Activated CD8-positive, alpha-beta T cell treated with anti-CD3 and anti-CD28 coated beads, Interleukin-2, amount 10 ng/mL, durations not matched to agents 7 days and 5 days (primary cell): Measurements from ENCODE around the gene RSPO1. TPM values are rescaled to one million over a fixed set of nuclear protein-coding genes. Genes with fewer than 3 reads are reported as not detected.
A peak's percentile ranks its signal among the peaks of the same experiment; 100 is the strongest.
"Not testable (repeated sequence)": the region's sequence is repeated elsewhere in the genome, so short reads cannot be mapped to it uniquely, and the experiment has no call there.

Experiments
- ATAC-seq: fragments of 150-1000 bp; cut with Tn5 transposase; one replicate; pipeline ENCODE4 v1.10.0; 2021; ENCODE audit warnings: moderate library complexity
- CTCF ChIA-PET: fragments of 350-600 bp; sonication (Branson Sonifier 250); formaldehyde crosslinking; loops from one replicate; lab custom pipeline; 2021; ENCODE audit warnings: antibody characterized with exemption; lab: Charles Lee
- POLR2A ChIA-PET: fragments of 350-600 bp; sonication (Branson Sonifier 250); formaldehyde crosslinking; loops from one replicate; lab custom pipeline; 2021; ENCODE audit warnings: antibody characterized with exemption; lab: Charles Lee
- DNase-seq: peaks from one replicate; pipeline ENCODE4 v3.0.0-alpha.2; 2020
- H3K27ac Mint-ChIP-seq: one replicate; pipeline ENCODE4 v1.8.0; 2021; ENCODE audit warnings: mild to moderate bottlenecking, mixed read lengths
- H3K27me3 Mint-ChIP-seq: one replicate; pipeline ENCODE4 v1.8.0; 2021; ENCODE audit warnings: low read depth, mixed read lengths
- H3K36me3 Mint-ChIP-seq: one replicate; pipeline ENCODE4 v1.8.0; 2021; ENCODE audit warnings: low read depth, mixed read lengths
- H3K4me1 Mint-ChIP-seq: one replicate; pipeline ENCODE4 v1.8.0; 2021; ENCODE audit warnings: low read depth, mixed read lengths
- H3K4me3 Mint-ChIP-seq: one replicate; pipeline ENCODE4 v1.8.0; 2021; ENCODE audit warnings: mild to moderate bottlenecking, mixed read lengths
- H3K9me3 Mint-ChIP-seq: one replicate; pipeline ENCODE4 v1.8.0; 2022; ENCODE audit warnings: mixed read lengths; ENCODE audit not compliant: insufficient read depth
- total RNA-seq, 2 experiments: library from RNA; stranded (reverse); gene quantifications; one replicate each; pipeline ENCODE4 v1.2.3, GENCODE V29; 2021

The RSPO1 gene, protein sequence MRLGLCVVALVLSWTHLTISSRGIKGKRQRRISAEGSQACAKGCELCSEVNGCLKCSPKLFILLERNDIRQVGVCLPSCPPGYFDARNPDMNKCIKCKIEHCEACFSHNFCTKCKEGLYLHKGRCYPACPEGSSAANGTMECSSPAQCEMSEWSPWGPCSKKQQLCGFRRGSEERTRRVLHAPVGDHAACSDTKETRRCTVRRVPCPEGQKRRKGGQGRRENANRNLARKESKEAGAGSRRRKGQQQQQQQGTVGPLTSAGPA
- total RNA-seq: not detected

DNA sequence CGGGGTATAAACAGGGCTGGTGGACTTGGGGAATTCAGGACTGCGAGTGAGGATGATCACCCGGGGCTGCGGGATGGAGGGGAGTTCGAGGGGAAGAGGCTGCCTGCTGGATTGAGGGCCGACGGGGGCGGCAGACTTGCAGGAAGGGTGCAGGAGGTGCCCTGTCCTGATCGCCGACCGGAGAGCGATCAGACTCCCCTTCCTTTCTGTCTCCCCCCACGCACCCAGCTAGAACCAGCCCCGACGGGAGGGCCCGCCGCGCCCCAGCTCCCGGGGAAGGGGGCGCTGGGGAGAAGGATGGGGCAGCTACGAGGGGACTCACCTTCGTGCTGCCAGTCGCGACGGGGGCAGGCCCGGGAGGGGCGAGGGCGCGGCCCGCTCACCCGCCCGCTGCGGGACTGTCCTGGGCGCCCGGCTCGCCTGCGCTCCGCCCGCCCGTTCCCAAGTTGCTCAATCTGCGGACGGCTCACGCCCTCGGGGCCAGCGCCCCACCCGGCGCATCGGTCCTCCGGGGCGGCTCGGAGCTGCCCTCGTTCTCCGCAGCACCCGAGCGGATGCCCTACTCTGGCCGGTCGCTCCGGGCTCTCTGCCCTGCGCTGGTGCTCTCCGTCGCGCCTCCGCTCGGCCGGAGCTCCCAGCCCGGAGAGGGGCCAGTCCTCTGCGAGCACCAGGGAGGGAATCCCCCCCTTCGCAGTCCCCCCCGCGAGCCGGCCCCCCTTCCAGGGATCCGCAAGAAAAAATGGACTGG is at the start of gene RSPO1:
RSPO1 (minus strand) TSS at position 649 of the 748 bp plus-strand sequence. CDS start 5,231 bp downstream, outside the sequence.
- peak; percentile 31 for ATAC-seq
- ChIA-PET CTCF (no interaction called here), POLR2A (interaction anchor here (0.5 kb wide), 1 partner anchor 13 kb away, joined by 3 read pairs; no protein-coding TSS in a partner anchor)
- no peaks in the 10 kb centered on the region for H3K36me3 Mint-ChIP-seq
- DNase-seq: no peak
- H3K9me3 Mint-ChIP-seq: no peaks in the 10 kb centered on the region
- H3K27ac Mint-ChIP-seq: no peak within 1 kb of the TSS
- H3K27me3 Mint-ChIP-seq: peaks cover 70% of the 10 kb centered on the region
- no peaks in the 10 kb centered on the region for H3K4me1 Mint-ChIP-seq
- H3K4me3 Mint-ChIP-seq: no peak within 1 kb of the TSS

DNA sequence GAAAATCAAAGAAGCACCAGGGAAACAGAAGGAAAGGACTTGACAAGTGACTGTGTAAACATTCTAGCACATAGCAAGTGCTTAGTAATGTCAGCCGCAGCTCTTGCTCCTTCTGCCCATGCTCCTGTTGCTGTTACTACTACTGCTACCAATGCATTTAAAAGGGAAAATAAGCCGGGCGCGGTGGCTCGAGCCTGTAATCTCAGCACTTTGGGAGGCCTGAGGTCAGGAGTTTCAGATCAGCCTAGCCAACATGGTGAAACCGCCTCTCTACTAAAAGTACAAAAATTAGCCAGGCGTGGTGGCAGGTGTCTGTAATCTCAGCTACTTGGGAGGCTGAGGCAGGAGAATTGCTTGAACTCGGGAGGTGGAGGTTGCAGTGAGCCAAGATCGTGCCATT is 49.5 kb upstream of the RSPO1 start:
- H3K4me3 Mint-ChIP-seq, H3K27ac Mint-ChIP-seq, DNase-seq, H3K27me3 Mint-ChIP-seq, ATAC-seq, H3K9me3 Mint-ChIP-seq: not testable (repeated sequence)
- POLR2A ChIA-PET: interaction anchor here (0.9 kb wide), 1 partner anchor 9 kb away, joined by 3 read pairs; no protein-coding TSS in a partner anchor
- H3K4me1 Mint-ChIP-seq: peaks cover 14% of the 10 kb centered on the region
- CTCF ChIA-PET: interaction anchor here (1.0 to 9.0 kb wide), 10 partner anchors 8 to 229 kb away, joined by 3 to 196 read pairs (median 11); partner anchors contain the start of genes CDCA8 and MEAF6
- H3K36me3 Mint-ChIP-seq: peaks cover 46% of the 10 kb centered on the region

- H3K36me3 Mint-ChIP-seq: peaks cover 39% of the 10 kb centered on the region
- peaks cover 18% of the 10 kb centered on the region for H3K27me3 Mint-ChIP-seq
- DNase-seq (peak; percentile 86), ATAC-seq (peak; percentile 61)
- no peak overlapping the region for H3K4me3 Mint-ChIP-seq
- POLR2A ChIA-PET: interaction anchor here (0.7 to 1.1 kb wide), 3 partner anchors 46 to 168 kb away, joined by 3 to 4 read pairs (median 3); partner anchors contain the start of gene MEAF6
- H3K27ac Mint-ChIP-seq: no peak overlapping the region
- peaks cover 3% of the 10 kb centered on the region for H3K4me1 Mint-ChIP-seq
- no peaks in the 10 kb centered on the region for H3K9me3 Mint-ChIP-seq
- CTCF ChIA-PET: interaction anchor here (0.7 to 9.0 kb wide), 37 partner anchors 9 to 227 kb away, joined by 3 to 196 read pairs (median 5); partner anchors contain the start of genes CDCA8, DNALI1, GNL2 and MEAF6
Measured at GRCh38 chr1:37682334-37682987, 47.8 kb upstream of the RSPO1 start.

DNA sequence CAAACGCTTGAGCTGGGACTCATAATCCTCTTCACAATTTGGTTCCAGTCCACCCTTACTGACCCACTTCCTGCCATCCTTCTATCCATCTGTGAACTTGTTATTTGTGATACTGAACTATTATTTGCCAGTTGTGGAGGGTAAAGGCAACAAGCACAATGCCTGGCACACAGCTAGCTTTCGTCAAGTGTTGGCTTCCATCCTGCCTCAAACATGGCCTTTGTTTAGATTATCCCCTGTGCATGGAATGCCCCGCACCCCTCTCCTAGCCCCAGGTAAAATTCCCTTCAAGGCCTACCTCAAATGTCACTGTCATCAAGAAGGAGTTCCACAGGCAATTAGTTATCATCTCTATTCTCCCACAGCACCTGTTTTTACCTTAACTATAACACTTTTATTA is 46.2 kb upstream of the RSPO1 start:
- ATAC-seq (no peak), DNase-seq (no peak)
- H3K9me3 Mint-ChIP-seq: no peaks in the 10 kb centered on the region
- peaks cover 33% of the 10 kb centered on the region for H3K36me3 Mint-ChIP-seq
- H3K4me3 Mint-ChIP-seq: no peak overlapping the region
- no peak overlapping the region for H3K27ac Mint-ChIP-seq
- H3K27me3 Mint-ChIP-seq: peaks cover 34% of the 10 kb centered on the region
- H3K4me1 Mint-ChIP-seq: peaks cover 3% of the 10 kb centered on the region
- ChIA-PET CTCF (interaction anchor here (0.7 to 9.0 kb wide), 25 partner anchors 8 to 227 kb away, joined by 3 to 196 read pairs (median 6); partner anchors contain the start of genes CDCA8, DNALI1, GNL2 and MEAF6), POLR2A (interaction anchor here (0.6 kb wide), 1 partner anchor 25 kb away, joined by 4 read pairs; no protein-coding TSS in a partner anchor)

DNA sequence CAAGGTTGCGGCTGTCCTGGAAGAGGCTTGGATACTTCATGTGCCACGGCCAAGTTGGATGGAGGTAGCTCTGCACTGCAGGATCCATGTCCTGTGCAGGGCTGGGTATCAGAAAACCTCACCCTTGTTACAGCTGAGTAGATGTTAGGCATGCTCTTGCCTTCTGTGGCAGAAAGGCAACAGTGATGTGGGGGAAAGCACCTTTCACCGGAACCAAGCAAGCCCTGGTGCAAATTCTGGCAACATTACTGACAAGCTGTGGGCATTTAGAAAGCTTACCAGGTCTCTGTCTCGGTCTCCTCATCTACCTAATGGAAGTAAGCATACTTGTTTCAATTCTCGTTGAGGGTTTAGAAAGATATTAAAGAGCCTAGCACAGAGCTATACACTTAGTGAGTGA is 43.1 kb upstream of the RSPO1 start:
- no peak overlapping the region for H3K27ac Mint-ChIP-seq
- peaks cover 15% of the 10 kb centered on the region for H3K4me1 Mint-ChIP-seq
- ATAC-seq: no peak
- DNase-seq: no peak
- H3K4me3 Mint-ChIP-seq: no peak overlapping the region
- no peaks in the 10 kb centered on the region for H3K9me3 Mint-ChIP-seq
- POLR2A ChIA-PET: interaction anchor here (0.6 kb wide), 1 partner anchor 204 kb away, joined by 4 read pairs; no protein-coding TSS in a partner anchor
- H3K27me3 Mint-ChIP-seq: peaks cover 45% of the 10 kb centered on the region
- H3K36me3 Mint-ChIP-seq: peaks cover 13% of the 10 kb centered on the region
- CTCF ChIA-PET: interaction anchor here (1.0 to 9.0 kb wide), 2 partner anchors 75 to 190 kb away, joined by 3 to 196 read pairs; no protein-coding TSS in a partner anchor

DNA sequence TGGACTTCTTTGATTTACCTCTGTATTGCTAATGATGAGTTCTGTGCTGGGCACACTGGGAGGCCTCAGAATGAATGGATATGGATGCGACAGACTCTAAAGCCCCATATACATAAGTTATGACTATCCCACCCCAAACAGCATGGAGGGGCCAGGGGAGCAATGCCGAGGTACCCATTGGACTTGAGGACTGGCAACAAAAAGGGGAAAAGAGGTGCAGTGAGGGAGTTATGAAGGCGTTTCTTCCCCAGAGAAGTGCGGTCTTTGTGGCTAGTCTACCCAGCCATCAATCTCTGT is 42.4 kb upstream of the RSPO1 start:
- POLR2A ChIA-PET: no interaction called here

DNA sequence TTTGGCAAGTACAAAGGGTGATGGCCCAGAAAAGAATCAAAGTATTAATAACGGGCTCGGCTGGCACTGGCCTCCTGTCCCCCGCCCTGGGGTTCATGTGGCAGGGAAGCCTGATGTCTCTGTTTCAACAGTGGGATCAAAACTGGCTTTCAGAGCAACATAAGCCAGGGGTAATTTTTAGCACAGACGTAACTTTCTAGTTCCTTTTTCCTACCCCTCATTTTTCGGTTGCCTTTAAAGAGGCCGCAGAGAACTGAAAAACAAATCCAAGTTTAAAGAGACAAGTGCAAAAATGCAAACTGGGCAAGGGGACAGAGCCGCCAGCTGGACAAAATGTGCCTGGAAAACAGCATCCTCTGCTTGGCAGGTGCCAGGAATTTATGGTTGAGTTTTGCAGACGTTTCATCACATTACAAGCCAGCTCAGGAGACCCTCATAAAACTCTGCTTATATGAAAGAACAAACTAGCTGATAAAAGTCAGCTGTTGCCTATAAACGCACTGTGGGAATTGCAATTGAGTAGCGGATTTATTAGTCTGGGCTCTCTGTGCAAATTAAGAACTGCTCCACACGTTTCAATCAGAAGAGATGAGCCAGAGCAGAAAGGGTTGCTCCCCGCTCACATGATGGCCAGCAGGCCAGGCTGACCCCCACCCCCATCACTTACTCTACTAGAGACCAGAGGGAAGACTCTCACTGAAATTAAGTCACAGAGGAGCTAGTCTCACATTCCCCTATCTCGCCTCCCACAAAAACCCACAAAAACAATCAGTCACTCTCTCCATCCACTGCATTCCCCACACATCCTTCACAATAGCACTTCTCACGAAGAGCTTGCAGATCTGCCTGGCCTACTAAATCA is 41.8 kb upstream of the RSPO1 start:
- CTCF ChIA-PET: interaction anchor here (0.8 to 1.4 kb wide), 2 partner anchors 74 to 222 kb away, joined by 3 to 4 read pairs; no protein-coding TSS in a partner anchor
- no peak for DNase-seq
- POLR2A ChIA-PET: no interaction called here
- H3K4me1 Mint-ChIP-seq: peaks cover 14% of the 10 kb centered on the region
- H3K27me3 Mint-ChIP-seq: peaks cover 56% of the 10 kb centered on the region
- H3K9me3 Mint-ChIP-seq: no peaks in the 10 kb centered on the region
- no peak for ATAC-seq
- H3K27ac Mint-ChIP-seq: no peak overlapping the region
- peaks cover 6% of the 10 kb centered on the region for H3K36me3 Mint-ChIP-seq
- no peak overlapping the region for H3K4me3 Mint-ChIP-seq

More for the DNA sequence above, 42.4 kb upstream of the RSPO1 start:
- H3K4me1 Mint-ChIP-seq: peaks cover 14% of the 10 kb centered on the region
- no peak for DNase-seq
- H3K27ac Mint-ChIP-seq: no peak overlapping the region
- ATAC-seq: no peak
- CTCF ChIA-PET: no interaction called here
- H3K36me3 Mint-ChIP-seq: peaks cover 6% of the 10 kb centered on the region
- peaks cover 52% of the 10 kb centered on the region for H3K27me3 Mint-ChIP-seq
- H3K9me3 Mint-ChIP-seq: no peaks in the 10 kb centered on the region
- H3K4me3 Mint-ChIP-seq: no peak overlapping the region

DNA sequence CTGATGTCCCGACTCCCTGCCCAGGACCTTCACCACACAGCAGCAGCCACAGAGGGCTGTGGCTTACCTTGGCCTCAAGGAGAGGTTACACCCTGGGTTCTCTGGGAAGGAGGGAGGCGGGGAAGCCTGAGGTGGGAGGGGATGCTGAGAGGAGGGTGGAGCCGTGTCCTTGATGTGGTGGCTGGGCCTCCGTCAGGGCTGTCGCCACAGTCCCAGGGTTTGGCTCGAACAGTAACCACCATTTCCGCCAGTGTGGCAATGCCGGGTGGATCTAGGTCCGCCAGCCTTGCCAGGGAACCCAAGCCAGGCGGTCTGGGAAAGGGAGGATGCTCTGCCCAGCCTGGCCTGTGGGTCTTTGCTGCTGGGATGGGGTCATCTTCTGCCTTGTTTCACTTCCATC is 39.2 kb upstream of the RSPO1 start:
- CTCF ChIA-PET: interaction anchor here (0.9 to 5.1 kb wide), 5 partner anchors 9 to 71 kb away, joined by 3 to 23 read pairs (median 3); no protein-coding TSS in a partner anchor
- Mint-ChIP-seq H3K9me3 (no peaks in the 10 kb centered on the region), H3K4me3 (peak overlapping the region; percentile 9), H3K36me3 (no peaks in the 10 kb centered on the region), H3K27ac (peak overlapping the region; percentile 37), H3K27me3 (peaks cover 55% of the 10 kb centered on the region), H3K4me1 (peaks cover 14% of the 10 kb centered on the region)
- ATAC-seq (peak; percentile 93), DNase-seq (peak; percentile 88)
- POLR2A ChIA-PET: no interaction called here

- Mint-ChIP-seq H3K36me3 (no peaks in the 10 kb centered on the region), H3K27ac (no peak overlapping the region), H3K27me3 (peaks cover 43% of the 10 kb centered on the region), H3K4me3 (no peak overlapping the region), H3K4me1 (peaks cover 14% of the 10 kb centered on the region), H3K9me3 (no peaks in the 10 kb centered on the region)
- ATAC-seq (no peak), DNase-seq (no peak)
- ChIA-PET POLR2A (no interaction called here), CTCF (interaction anchor here (5.1 kb wide), 1 partner anchor 10 kb away, joined by 23 read pairs; no protein-coding TSS in a partner anchor)
Measured at GRCh38 chr1:37672136-37672870, 37.6 kb upstream of the RSPO1 start.

DNA sequence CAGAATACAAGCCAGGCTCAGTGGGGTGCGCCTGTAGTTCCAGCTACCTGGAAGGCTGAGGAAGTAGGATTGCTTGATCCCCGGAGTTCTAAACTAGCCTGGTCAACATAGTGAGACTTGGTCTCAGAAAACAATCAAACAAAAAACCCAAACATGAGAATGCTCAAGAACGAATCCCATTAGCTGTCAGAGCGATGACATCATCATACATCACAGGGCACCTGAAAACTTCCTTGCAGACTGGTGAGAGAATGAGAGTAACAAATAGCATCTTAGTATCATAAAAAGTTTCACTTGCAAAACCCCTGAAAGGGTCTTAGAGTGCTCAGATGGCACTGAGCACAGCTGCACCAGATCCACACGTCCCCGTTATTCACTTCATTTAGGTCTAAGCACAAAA is 36.6 kb upstream of the RSPO1 start:
- H3K4me3 Mint-ChIP-seq: no peak overlapping the region
- no peak overlapping the region for H3K27ac Mint-ChIP-seq
- ATAC-seq (no peak), DNase-seq (no peak)
- H3K27me3 Mint-ChIP-seq: peaks cover 38% of the 10 kb centered on the region
- CTCF ChIA-PET: interaction anchor here (5.1 kb wide), 1 partner anchor 11 kb away, joined by 23 read pairs; no protein-coding TSS in a partner anchor
- H3K4me1 Mint-ChIP-seq: peaks cover 14% of the 10 kb centered on the region
- POLR2A ChIA-PET: interaction anchor here (0.6 kb wide), 1 partner anchor 8 kb away, joined by 3 read pairs; no protein-coding TSS in a partner anchor
- H3K36me3 Mint-ChIP-seq: no peaks in the 10 kb centered on the region
- H3K9me3 Mint-ChIP-seq: no peaks in the 10 kb centered on the region
